SJSA1 (cell line): ENCODE measurements around the gene SPTBN2. TPM values are rescaled to one million over a fixed set of nuclear protein-coding genes. Genes with fewer than 3 reads are reported as not detected.

Experiments
- DNase-seq, 2 experiments: peaks; one replicate each; pipeline ENCODE4 v3.0.0-alpha.2; 2015 to 2020; ENCODE audit warnings: low spot score in 2 of 2, low read depth in 1 of 2
- H3K27ac ChIP-seq: fragments of 250-450 bp; sonication (Bioruptor Pico); 2 replicates; pipeline ENCODE4 v1.5.1; 2020; ENCODE audit warnings: mild to moderate bottlenecking, moderate library complexity
- H3K27me3 ChIP-seq: fragments of 250-450 bp; sonication (Bioruptor Pico); replicated peaks from 2 replicates; pipeline ENCODE4 v1.5.1; 2020; ENCODE audit warnings: mild to moderate bottlenecking, moderate library complexity
- H3K36me3 ChIP-seq: fragments of 250-450 bp; sonication (Bioruptor Pico); 2 replicates; pipeline ENCODE4 v1.5.1; 2020; ENCODE audit warnings: mild to moderate bottlenecking
- H3K4me1 ChIP-seq: fragments of 250-450 bp; sonication (Bioruptor Pico); replicated peaks from 2 replicates; pipeline ENCODE4 v1.6.1; 2021; ENCODE audit warnings: mild to moderate bottlenecking
- H3K4me3 ChIP-seq: fragments of 250-450 bp; sonication (Bioruptor Pico); 2 replicates; pipeline ENCODE4 v1.5.1; 2020; ENCODE audit warnings: mild to moderate bottlenecking
- H3K9me3 ChIP-seq: fragments of 250-450 bp; sonication (Bioruptor Pico); replicated peaks from 2 replicates; pipeline ENCODE4 v1.5.1; 2020; ENCODE audit warnings: mild to moderate bottlenecking
- total RNA-seq: library from RNA; depleted of rRNA; stranded (reverse); fragments of >200 nt; shearing (Covaris generic); gene quantifications from 2 replicates; pipeline ENCODE4 v1.2.3, GENCODE V29; 2014; rRNA removed

Gene SPTBN2
- under 0.01 and 0.29 TPM in 2 replicates for total RNA-seq

DNA sequence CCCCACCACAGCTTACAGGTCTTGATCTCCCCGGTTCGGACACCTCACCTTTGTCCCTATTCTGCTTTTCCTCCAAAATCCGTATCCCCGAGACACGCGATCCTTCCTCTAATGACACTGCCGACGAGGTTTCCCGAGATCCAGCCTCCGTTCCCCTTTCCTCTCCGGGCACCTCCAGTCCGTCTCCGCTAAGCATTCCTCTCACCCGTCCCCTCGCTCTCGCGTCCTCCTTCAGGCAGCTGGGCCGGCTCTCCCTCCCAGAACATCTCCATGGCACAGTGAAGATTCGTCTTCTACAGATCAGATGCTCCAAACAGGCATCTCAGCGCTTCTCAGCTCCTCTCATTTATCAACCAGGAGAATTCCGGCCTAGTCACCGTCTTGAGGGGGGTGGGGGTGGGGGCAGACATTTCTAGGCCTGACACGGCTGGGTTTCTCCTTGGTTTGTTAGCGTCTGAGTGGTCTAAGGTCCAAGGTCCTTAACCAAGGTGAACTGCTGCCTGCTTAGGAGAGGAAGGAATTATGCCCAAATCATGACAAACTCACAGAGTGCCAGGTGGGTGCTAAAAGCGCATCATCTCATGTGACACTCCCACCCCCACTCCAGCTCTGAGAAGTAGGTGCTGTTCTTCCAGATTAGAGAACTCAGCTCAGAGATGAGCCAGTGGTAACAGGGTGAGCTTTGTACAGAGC is at the start of gene SPTBN2:
SPTBN2 (minus strand) TSS at position 524 of the 693 bp plus-strand sequence. CDS start 7,976 bp downstream, outside the sequence.
- Histone ChIP-seq H3K27me3 (peaks cover 86% of the 10 kb centered on the region), H3K27ac (no peak within 1 kb of the TSS), H3K36me3 (no peaks in the 10 kb centered on the region), H3K9me3 (peaks cover 6% of the 10 kb centered on the region), H3K4me3 (peak within 1 kb of the TSS; percentile 18; the same call in 1 of the 2 replicates), H3K4me1 (peaks cover 12% of the 10 kb centered on the region)
- DNase-seq: no peak

DNA sequence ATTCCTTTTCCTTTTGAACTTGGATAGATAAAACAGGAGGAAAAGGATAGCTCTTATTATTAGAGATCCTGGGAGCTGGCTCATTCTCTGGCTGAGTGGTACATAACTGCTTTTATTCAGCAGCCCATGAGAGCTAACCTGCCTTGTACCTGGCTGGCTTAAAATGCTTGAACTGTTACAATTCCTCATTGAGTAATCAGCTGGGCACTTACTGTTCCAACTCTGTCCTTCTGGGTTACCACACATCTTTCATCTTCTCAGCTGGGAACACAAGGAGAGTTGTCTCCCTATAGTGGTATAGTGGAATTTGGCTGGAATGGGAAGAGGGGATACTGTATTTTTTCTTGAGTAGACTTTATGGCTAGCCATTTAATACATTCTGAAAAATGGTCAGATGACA is 39.8 kb upstream of the SPTBN2 start:
- no peak overlapping the region for H3K27ac ChIP-seq
- H3K4me1 ChIP-seq: no peaks in the 10 kb centered on the region
- no peaks in the 10 kb centered on the region for H3K9me3 ChIP-seq
- H3K36me3 ChIP-seq: no peaks in the 10 kb centered on the region
- H3K27me3 ChIP-seq: no peaks in the 10 kb centered on the region
- H3K4me3 ChIP-seq: no peak overlapping the region
- DNase-seq: no peak

DNA sequence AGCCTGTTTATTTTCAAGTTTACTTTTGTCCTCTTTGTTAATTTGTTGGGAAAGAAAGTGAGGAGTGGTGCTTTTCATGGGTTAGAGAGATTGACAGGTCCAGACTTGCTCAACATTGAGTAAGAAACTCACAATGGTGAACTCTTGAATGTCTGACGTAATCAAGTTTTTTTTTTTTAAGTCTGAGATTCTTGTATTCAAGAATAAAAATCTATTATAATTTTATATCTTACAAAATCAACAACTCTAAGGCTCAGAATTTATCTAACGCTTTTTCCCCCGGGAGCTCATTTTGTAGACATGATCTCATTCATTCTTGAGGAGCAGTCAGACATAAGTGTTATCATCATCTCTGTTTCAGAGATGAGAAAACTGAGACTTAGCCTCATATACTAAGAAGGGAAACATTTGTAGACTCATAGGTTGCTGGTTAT is 39.1 kb upstream of the SPTBN2 start:
- Histone ChIP-seq H3K4me1 (no peaks in the 10 kb centered on the region), H3K27me3 (no peaks in the 10 kb centered on the region), H3K4me3 (no peak overlapping the region), H3K36me3 (no peaks in the 10 kb centered on the region), H3K27ac (no peak overlapping the region), H3K9me3 (no peaks in the 10 kb centered on the region)
- DNase-seq: no peak

DNA sequence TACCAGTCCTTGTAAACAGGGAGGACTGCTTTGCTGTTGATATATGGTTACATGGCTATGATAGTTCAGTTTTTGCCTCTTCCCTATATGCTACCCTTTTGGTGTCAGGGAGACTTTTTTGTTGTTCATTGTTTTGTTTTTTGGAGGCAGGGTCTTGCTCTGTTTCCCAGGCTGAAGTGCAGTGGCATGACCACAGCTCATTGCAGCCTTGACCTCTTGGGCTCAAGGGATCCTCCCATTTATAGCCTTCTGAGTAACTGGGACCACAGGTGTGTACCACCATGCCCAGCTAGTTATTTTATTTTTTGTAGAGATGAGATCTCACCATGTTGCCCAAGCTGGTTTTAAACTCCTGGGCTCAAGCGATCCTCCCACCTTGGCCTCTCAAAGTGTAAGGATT is 38.6 kb upstream of the SPTBN2 start:
- Histone ChIP-seq H3K4me1 (no peaks in the 10 kb centered on the region), H3K4me3 (no peak overlapping the region), H3K27ac (no peak overlapping the region), H3K36me3 (no peaks in the 10 kb centered on the region), H3K27me3 (no peaks in the 10 kb centered on the region), H3K9me3 (no peaks in the 10 kb centered on the region)
- DNase-seq: no peak

DNA sequence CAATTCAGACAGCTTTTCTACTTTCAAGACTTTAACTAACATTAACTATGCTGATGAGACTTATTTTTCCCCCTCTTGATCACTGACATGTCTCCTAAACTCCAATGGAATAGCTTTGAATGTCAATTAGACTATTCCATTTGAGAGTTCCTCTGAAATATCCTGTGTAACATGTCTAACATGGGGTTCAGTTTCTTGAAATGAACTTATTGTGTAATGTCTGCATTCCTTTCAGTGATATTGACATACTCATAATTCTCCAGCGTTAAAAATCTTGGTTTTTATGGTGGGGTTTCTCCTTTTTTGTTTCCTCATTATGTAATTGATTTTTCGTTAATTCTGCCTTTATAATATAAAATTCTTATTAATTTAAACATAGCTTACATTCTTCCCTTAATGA is 37.7 kb upstream of the SPTBN2 start:
- Histone ChIP-seq H3K4me3 (no peak overlapping the region), H3K36me3 (no peaks in the 10 kb centered on the region), H3K4me1 (no peaks in the 10 kb centered on the region), H3K27me3 (no peaks in the 10 kb centered on the region), H3K9me3 (no peaks in the 10 kb centered on the region), H3K27ac (no peak overlapping the region)
- no peak for DNase-seq

DNA sequence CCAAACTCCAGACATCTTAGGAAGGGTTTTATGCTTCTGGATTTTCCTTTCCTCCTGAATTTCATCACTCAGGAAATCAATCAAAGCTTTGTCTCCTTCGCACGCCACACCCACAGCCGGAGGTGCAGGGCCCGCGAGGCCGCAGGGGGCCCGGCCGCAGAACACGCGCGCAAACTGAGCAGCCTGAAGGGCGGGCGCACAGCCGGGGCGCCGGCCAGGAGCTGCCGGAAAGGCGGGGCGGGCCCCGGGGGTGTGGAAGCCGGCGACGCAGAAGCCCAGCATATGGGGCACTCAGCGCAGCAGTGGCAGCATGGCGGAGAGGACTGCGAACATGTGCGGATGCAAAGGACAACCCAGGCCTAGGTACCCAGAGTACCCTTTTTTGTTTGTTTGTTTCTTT is 33.1 kb upstream of the SPTBN2 start:
- no peaks in the 10 kb centered on the region for H3K27me3 ChIP-seq
- H3K36me3 ChIP-seq: no peaks in the 10 kb centered on the region
- H3K4me1 ChIP-seq: no peaks in the 10 kb centered on the region
- no peak for DNase-seq
- no peaks in the 10 kb centered on the region for H3K9me3 ChIP-seq
- H3K4me3 ChIP-seq: no peak overlapping the region
- H3K27ac ChIP-seq: no peak overlapping the region

GRCh38 chr11:66752148-66752547 is 23.1 kb upstream of the SPTBN2 start:
- Histone ChIP-seq H3K27me3 (no peaks in the 10 kb centered on the region; the same call in 1 of the 2 replicates), H3K4me1 (no peaks in the 10 kb centered on the region), H3K4me3 (no peak overlapping the region), H3K9me3 (no peaks in the 10 kb centered on the region), H3K36me3 (no peaks in the 10 kb centered on the region), H3K27ac (no peak overlapping the region)
- no peak for DNase-seq

GRCh38 chr11:66749091-66749490 is 20.1 kb upstream of the SPTBN2 start:
- H3K27me3 ChIP-seq: no peaks in the 10 kb centered on the region; the same call in 1 of the 2 replicates
- peaks cover 14% of the 10 kb centered on the region for H3K4me1 ChIP-seq
- peaks cover 8% of the 10 kb centered on the region for H3K36me3 ChIP-seq
- H3K4me3 ChIP-seq: no peak overlapping the region
- DNase-seq: no peak
- 0 out of 2 replicates have a peak, but pooled peaks cover 3% of the 10 kb centered on the region for H3K9me3 ChIP-seq
- H3K27ac ChIP-seq: no peak overlapping the region

DNA sequence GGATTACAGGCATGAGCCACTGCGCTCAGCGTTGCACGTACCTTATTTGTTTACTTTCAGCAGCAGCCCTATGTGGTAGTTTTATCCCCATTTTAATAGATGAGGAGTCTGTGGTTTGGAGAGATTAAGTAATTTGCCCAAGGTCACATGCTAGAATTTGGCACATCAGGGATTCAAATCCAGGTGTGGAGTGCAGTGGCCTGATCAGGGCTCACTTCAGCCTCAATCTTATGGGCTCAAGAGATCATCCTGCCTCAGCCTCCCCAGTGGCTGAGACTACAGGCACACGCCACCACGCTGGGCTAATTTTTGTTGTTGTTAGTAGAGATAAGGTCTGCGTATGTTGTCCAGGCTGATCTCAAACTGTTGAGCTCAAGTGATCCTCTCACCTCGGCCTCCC is 18.5 kb upstream of the SPTBN2 start:
- H3K27ac ChIP-seq: no peak overlapping the region
- peaks cover 8% of the 10 kb centered on the region for H3K36me3 ChIP-seq
- no peaks in the 10 kb centered on the region; the same call in 1 of the 2 replicates for H3K27me3 ChIP-seq
- H3K4me1 ChIP-seq: peaks cover 20% of the 10 kb centered on the region
- peak in 1 of 2 experiments; percentile 43 for DNase-seq
- no peak overlapping the region for H3K4me3 ChIP-seq
- H3K9me3 ChIP-seq: 0 out of 2 replicates have a peak, but pooled peaks cover 3% of the 10 kb centered on the region

DNA sequence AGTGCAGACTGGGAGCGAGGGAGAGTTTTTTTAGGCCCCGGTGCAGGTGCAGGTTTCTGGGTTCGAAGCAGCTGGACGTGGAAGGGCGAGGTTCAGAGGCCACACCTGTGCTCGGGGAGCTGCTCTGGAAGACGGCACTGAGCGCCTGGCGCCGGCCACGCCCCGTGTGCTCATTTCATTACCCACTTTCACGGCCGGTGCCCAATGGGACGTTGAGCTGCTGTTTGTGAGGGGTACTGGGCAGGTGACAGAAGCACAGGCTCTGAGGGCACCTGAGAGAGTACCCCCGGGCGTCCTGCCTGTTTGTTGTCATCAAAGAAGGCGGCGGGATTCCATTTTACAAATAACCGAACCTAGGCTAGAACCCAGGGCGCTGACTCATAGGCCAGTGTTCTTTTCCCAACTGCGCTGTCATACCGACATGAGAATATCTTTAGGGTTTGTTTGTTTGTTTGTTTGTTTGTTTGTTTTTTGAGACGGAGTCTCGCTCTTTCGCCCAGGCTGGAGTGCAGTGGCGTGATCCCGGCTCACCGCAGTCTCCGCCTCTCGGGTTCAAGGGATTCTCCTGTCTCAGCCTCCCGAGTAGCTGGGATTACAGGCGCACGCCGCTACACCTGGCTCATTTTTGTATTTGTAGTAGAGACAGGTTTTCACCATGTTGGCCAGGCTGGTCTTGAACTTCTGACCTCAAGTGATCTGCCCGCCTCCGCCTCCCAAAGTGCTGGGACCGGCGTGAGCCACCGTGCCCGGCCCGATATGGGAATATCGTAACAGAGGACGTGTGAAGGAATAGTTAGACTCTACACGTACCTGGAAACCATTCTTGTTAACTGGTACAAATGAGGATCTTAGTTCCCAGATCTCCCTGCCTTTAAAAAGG is 16.6 kb upstream of the SPTBN2 start:
- peak overlapping the region; percentile 93 for H3K4me3 ChIP-seq
- H3K27ac ChIP-seq: no peak overlapping the region
- peak in 1 of 2 experiments; percentile 51 for DNase-seq
- H3K36me3 ChIP-seq: peaks cover 8% of the 10 kb centered on the region
- H3K27me3 ChIP-seq: no peaks in the 10 kb centered on the region; the same call in 1 of the 2 replicates
- peaks cover 7% of the 10 kb centered on the region; the same call in 1 of the 2 replicates for H3K9me3 ChIP-seq
- H3K4me1 ChIP-seq: peaks cover 20% of the 10 kb centered on the region

DNA sequence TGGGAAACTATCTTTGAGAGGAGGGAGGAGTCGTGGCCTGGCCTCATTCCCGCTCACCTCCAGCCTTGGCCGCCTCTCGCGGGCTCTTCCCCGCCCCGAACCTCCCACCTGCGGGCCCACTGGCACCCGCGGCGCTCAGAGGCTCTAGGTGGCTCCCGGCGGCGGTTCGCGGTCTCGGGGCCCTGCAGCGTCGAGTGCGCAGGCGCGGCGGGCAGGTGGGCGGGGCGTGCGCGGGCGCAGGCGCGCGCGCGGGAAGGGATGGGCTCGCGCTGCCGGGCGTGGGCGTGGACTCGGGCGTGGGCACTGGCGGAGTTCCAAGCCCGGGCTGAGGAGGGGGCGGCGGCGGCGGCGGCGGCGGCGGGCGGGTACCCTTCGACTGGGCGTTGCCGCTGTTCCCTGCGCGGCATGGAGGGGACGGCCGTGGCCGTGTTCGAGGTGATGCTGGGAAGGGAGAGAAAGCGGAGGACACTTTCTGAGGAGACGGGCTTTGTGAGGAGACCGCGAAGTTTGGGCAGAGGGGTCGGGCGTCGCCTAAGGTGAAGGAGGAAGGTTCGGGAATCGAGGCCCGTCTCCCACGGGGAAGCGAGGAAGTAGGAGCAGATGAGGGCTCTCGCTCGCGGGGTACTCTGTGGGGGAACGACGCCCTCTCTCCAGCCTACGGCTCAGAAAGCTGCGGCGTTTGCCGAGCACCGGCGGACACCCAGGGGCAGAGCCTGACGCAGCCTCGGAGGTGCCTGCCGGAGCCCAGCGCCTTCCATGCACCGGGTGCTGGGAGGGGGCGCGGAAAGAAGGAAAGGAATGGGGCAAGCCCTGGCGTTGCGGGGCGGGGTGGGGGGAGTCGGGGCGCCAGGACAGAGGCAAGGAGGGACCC is 15.7 kb upstream of the SPTBN2 start:
- Histone ChIP-seq H3K36me3 (peaks cover 8% of the 10 kb centered on the region), H3K4me3 (peak overlapping the region; percentile 93), H3K27ac (peak overlapping the region; percentile 47), H3K27me3 (no peaks in the 10 kb centered on the region; the same call in 1 of the 2 replicates), H3K9me3 (peaks cover 7% of the 10 kb centered on the region; the same call in 1 of the 2 replicates), H3K4me1 (peaks cover 20% of the 10 kb centered on the region)
- peak; percentile 85 to 86 for DNase-seq

DNA sequence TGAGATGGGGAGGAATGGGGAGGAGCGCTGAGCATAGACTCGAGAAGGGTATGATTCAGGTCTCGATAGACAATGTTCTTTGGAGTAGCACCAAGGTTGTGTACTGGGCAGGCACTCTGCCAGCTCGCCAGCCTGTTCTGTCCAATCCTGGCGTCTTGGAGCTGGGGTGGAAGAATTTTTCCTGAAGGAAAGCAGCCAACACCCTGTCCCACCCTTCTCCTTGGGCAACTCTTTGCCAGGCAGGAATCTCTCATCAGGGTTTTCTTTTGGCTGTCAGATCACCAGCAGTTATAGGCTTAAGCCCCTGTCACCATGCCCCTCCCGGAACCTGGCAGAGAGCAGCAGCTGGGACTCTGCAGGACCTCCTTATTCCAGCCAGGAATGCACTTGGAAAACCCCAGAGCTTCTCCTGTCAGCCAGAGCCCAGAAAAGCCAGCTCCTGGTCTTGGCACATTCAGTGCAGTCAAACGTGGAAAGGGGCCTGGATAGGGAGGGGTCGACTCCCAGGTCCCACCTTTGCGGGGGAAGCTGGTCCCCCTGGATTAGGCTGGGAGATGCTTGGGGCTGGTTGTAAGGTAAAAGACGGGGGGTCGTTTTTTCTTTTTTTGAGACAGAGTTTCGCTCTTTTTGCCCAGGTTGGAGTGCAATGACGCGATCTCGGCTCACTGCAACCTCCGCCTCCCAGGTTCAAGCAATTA is 14.4 kb upstream of the SPTBN2 start:
- Histone ChIP-seq H3K4me1 (peaks cover 20% of the 10 kb centered on the region), H3K9me3 (peaks cover 7% of the 10 kb centered on the region; the same call in 1 of the 2 replicates), H3K36me3 (peaks cover 8% of the 10 kb centered on the region), H3K4me3 (peak overlapping the region; percentile 93), H3K27me3 (no peaks in the 10 kb centered on the region), H3K27ac (no peak overlapping the region)
- DNase-seq: peak in 1 of 2 experiments; percentile 49
